HG03159 (cell line): Measurements from ENCODE around the gene SMG6.
"Not testable (repeated sequence)": the region's sequence is repeated elsewhere in the genome, so short reads cannot be mapped to it uniquely, and the experiment has no call there.

Experiments
- ATAC-seq: cut with Tn5 transposase; IDR thresholded peaks from one replicate; pipeline ENCODE4 v1.9.1; 2021; ENCODE audit warnings: mild to moderate bottlenecking, moderate library complexity; ENCODE audit not compliant: unreplicated experiment

The SMG6 gene

DNA sequence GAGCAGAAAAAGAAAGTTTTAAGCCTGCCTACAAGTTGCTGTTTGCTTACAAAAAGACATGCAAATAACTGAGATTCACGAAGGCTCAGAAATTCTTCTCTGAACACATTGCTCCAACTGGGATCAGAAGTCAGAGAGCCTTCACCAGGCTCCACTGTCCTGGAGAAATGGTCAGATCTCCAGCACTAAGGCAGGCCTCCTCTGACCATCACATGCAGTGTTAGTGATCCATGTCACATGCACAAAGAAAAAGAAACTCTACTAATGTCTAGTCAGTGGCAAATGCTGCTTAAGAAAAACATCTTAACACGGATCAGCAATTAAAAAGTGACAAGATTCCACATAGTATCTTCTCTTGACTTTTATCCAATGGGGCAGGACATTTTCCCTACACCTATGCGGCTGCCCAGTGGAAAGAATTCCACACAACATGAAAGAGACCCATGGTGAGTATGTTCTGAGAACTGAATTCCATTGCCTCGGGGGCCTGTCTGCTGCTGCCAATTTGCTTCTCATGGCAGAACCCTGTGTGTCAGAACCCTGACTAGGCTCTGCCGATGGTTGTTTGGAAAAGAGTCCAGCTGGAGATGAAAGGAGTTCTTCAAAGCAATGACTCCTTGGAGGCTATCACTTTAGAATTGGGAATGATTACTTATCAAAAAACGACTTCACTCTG, 152.1 kb downstream of the SMG6 start:
- ATAC-seq = no peak

DNA sequence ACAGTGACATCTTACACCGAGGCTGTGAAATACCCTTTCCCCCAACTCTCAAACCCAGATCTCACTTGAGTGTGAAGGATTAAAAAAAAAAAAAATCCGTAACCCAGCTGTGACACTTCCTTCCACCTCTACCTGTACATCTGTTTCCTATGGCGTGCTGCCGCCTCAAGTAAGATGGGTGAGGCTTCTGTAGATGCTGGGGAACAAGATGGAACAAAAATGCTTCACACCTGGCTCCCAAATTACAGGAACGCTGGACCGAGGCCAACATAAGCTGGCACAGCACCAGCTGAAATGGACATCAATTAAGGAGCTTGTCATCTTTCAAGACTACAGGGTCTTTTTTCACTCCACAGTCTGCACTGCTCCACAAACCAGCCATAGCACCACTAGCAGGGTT, 152.8 kb downstream of the SMG6 start:
- ATAC-seq = no peak

DNA sequence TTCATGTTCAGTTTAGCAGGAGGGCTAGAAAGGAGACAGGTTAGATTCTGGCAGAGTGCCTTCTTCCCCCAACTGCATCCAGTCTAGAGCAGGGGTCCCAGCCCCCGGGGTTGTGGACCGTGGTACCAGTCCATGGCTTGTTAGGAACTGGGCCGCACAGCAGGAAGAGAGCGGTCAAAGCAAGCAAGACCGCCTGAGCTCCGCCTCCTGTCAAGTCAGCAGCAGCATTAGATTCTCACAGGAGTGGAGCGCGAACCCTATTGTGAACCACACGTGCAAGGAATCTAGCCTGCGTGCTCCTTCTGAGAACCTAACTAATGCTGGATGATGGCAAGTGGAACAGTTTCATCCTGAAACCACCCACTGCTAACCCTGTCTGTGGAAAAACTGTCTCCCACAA, 153.7 kb downstream of the SMG6 start:
- no peak for ATAC-seq

DNA sequence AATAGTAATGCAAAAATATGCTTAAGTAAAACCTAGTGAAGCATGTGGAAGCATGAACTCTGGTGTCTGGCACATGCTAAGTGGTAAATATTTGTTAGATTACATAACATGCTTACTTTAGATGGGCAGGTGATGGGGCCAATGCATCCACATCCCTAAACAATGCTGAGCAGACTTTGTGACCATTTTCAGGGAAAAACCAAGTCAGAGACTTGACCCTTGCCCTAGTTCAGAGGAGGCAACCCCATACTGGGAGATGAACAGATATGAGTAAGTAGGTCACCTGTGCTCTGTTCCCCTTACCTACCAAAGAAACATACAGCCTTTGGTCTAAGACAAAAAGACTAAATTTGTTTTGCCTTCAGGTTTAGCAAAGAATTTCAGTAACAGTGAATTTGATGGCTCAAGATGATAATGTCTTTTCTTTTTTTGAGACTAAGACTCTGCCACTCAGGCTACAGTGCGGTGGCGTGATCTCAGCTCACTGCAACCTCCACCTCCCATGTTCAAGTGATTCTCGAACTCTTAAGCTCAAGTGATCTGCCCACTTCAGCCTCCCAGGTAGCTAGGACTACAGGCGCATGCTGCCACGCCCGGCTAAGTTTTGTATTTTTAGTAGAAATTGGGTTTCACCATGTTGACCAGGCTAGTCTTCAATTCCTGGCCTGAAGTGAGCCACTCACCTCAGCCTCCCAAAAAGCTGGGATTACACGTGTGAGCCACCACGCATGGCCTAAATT, 157.3 kb downstream of the SMG6 start:
- ATAC-seq = no peak

DNA sequence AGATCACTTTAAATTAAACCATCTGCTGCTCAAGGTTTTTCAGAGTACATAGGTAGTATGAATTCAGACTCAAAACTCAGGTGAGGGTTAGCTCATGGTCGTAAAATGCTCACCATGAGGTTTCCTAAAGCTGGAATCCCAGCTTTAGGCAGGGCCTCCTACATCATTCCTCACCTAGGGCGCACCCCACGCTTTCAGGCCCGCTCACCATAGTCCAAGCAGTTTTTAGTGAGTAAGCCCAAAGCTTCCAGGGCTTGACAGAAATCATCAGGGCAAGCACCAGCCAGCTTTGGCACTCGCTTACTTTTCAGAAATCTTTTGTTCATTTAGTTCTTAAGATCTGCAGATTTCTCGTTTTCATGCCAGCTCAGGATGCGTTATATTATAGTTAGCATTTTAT, 158.9 kb downstream of the SMG6 start:
- no peak for ATAC-seq

DNA sequence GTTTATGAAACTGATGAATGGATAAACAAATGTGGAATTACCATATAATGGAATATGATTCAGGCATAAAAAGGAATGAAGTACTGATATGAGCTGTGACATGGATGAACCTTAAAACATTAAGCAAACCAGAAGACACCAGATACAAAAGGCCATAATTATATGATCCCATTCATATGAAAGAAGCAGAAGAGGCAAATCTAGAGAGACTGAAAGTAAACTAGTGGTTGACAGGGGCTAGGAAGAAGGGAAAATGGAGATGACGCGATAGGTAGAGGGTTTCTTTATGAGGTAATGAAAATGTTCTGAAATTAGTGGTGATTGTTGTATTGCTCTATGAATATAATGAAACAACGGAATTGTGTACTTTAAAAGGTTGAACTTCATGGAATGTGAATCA, 160.3 kb downstream of the SMG6 start:
- ATAC-seq = no peak

DNA sequence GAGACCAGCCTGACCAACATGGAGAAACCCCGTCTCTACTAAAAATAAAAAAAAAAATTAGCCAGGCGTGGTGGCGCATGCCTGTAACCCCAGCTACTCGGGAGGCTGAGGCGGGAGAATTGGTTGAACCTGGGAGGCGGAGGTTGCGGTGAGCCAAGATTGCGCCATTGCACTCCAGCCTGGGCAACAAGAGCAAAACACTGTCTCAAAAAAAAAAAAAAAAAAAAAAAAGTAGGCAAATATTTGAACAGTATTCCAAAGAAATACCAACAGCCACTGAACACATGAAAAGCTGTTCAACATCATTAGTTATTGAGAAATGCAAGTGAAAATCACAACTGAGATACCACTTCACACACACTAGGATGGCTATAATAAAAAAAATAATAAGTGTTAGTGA, 160.9 kb downstream of the SMG6 start:
- ATAC-seq = not testable (repeated sequence)

DNA sequence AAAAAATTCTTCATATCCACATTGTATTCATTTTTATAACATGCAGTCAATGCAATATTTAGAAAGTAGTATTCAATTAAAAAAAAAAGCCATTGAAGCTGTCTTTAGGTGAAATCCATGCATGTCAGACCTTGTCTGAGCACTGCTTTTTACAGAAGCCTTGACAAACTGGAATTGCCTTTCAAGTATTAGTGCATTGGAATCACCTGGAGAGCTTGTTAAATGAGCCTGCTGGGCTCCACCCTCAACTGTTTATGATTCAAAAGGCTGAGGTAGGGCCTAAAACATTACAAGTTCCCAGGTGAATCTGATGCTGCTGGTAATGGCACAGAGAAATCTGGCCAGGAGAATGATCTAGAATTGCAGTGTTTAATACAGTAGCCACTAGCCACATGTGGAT, 162.9 kb downstream of the SMG6 start:
- no peak for ATAC-seq

DNA sequence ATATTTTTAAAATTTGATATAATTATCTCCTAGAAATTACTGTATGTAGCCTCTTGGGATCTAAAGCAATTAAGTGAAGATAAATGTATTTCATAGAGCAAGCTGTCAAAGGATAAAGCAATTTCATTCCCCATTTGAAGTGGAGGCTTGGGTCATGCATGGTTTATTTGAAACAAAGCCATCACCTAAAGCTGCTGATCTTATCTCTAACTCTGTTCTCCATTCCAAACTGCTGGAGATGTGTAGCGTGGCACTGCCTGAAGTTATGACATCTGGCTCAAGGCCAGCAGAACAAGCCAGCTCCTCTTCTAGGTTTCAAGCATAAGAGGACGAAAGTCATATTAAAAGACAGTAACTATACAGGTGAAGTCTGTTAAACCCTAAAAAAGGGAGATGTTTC, 164.8 kb downstream of the SMG6 start:
- peak; percentile 6 for ATAC-seq

DNA sequence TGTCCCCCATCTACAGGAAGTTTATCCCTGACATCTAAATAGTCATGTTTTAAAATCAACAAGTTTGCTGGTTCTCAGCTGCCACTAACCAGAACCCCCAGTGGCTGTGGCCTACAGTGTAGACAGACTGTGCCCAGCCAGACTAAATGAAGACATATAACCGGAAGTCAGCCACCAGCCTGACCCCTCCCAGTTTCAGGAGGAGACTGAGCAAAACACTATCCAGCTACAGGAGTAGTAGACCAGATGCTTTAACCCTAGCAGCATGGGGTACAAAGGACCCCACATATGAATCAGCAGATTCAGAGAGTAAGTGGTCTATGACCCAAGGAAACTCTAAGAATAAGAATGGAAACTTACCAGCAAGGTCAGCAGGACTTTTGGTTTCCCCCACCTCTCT, 165.3 kb downstream of the SMG6 start:
- ATAC-seq = peak; percentile 71

DNA sequence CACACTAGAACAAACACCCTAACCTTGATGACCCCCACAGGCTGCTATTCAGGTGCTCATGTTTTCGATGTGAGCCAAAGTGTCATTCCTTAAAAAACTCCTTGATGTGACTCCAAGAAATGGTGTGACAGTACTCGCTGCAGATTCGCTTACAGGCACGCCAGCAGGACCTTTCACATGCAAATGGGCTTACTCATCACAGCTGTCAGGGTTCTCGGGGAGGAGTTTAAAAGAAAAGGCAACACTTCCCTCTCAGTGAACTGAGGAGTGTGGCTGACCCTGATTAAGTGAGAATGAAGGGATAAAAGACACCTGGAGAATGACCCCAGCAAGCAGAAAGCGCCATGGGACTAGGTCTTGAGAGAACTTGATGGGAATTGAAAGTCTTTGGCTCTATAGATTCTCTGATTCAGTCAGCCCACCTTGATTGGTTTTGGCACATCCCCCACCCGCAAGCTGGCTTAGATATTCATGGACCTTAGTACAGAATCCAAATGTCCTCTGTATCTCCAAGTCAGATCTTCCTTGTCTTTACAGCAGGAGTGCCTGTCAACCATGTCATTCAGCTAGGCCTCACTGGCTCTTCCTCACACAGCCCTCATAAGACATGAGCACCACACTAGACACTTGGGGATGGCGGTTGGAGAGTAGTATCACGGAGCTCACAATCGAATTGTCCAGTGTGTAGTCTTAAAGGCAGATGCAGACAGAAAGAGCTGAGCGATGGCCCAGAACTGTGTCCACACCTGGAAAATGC, 166.1 kb downstream of the SMG6 start:
- ATAC-seq = no peak

DNA sequence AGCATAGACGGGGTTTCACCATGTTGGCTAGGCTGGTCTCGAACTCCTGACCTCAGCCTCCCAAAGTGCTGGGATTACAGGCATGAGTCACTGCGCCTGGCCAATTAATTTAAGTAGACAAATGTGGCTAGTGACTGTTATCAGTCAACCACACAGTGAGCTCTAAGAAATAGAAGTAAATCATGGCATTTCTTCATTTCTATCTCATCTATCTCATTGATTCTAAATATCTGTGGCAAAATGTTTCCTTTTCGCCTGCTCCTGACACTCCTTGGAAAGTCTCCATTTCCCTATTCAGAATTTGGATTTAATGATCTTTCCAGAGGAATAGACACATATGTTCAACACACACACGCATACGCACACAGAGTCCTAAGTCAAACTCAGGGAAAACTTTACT, 167.3 kb downstream of the SMG6 start:
- ATAC-seq = no peak

DNA sequence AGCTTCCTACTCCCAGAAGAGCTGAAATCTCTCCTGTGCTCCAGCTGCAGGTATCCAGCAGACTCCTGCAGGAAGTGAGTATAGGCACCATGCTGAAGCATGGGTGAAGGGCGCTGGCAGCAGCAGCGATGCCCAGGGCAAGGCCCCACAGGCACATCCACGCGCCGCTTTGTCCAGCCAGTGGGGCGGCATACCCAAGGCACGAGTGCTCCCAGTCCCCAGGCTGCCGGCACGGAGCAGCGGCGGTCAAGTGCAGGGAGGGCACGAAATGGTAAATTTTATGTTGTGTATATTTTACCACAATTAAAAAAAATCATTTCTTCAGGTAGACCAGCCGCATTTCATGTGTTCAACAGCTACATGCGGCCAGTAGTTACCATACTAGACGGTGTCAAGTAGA, 175.6 kb downstream of the SMG6 start:
- ATAC-seq = no peak

DNA sequence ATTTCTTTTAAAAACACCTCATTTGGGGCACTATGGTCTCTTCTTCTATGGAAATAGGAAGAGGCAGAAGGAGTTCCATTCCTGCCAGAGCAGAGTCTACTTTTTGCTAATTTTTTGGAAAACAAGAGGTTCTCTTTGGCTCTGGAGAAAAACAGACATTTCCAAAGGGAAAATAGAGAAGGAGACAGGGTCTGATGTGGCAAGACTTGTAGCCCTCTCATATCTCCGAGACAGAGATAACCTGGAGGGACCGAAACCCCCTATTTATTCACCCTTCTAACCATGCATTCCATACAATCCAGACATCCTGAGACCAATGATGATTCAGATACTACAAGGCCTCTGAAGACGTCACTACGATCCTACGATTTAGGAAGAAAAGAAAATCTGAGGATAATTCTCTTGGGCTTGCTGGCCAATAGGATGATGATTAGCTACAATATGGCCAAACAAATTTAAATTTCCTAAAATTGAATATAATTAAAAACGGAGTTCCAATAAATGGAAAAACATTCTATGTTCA, 178.5 kb downstream of the SMG6 start:
- no peak for ATAC-seq

DNA sequence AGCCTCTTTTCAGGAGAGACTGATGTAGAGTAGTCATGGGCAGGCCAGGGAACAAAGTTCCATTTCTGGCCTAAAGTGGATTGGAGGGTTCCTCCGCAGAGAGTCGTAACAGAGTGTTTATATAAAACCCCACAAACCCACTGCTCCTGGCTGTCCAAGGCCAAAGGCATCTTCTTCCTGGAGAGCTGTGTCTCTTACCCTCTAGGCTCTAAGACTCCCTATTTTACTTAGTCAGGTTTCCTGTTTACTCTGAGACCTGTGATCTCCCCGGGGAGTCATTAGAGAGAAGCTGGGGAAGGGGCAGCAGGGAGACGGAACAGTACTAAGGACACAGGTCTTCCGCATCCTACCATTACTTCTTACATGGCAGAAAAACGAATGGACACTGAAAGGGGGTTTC, 179.2 kb downstream of the SMG6 start:
- no peak for ATAC-seq

DNA sequence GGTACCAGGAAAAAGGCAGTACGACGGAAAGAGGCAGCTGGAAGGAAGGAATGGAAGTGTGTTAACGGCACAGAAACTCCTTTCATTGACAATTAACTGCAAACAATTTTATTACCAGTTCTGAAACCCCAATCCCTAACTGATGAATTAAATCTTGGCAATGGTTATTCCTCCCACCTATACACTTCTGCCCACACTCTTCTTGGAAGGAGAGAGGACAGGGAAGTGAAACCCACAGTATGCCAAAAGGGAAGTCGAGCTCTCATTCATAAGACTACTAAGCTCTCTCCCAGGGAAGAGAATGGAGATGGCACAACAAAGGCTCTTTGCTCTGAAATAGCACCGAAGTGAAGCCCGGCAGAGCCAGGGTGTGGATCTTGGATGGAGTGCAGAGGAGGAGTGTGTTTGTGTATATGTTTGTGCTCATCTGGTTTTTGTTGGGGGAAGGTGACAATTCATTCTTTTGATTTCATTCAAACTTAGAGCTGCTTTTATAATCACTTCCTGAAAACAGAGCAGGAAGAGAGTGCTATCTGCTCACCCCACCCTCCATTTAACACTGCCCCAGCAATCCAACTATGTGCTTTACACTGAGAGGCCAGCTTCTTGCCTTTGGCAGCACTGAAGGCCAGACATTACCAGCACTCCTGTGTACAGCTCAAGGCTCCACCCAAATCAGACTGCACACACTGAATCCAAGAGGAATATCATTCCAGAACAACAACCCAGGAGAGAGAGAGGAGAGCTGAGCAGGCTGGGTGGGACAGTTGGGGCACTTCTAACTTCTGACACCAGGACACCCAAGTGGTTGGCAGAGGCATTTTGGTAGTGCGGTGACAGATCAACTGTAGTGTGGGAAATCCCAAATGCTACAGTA, 180.0 kb downstream of the SMG6 start:
- no peak for ATAC-seq

DNA sequence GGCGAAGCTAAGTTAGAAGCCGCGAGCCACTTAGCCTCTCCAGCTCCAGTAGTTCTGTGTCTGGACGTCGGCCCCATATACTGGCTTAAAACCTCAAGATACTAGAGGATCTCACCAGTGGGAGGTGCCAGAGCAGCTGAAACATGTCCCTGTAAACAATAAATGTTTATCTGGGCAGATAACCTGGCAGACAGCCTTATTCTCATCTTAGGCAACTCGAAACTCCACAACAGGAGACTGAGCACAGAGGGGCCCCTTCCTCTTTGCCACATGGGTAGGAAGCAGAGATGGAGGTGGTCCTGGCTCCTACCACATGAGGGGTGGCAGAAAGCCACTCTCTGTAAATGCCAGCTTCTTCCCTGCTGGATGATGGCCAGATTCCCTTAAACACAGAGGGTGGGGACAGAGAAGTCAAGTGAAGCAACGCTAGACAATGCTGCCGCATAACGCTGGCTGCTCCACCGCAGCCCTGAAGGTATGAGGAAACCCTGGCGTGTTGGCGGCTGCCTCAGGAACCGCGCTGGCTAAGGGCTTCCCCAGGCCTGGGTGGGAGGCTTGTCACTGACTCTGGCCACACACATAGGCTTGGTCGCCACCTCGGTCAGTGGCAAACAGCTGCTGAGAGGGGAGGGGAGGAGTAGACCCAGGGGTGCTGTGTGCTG, 180.8 kb downstream of the SMG6 start:
- ATAC-seq = no peak

DNA sequence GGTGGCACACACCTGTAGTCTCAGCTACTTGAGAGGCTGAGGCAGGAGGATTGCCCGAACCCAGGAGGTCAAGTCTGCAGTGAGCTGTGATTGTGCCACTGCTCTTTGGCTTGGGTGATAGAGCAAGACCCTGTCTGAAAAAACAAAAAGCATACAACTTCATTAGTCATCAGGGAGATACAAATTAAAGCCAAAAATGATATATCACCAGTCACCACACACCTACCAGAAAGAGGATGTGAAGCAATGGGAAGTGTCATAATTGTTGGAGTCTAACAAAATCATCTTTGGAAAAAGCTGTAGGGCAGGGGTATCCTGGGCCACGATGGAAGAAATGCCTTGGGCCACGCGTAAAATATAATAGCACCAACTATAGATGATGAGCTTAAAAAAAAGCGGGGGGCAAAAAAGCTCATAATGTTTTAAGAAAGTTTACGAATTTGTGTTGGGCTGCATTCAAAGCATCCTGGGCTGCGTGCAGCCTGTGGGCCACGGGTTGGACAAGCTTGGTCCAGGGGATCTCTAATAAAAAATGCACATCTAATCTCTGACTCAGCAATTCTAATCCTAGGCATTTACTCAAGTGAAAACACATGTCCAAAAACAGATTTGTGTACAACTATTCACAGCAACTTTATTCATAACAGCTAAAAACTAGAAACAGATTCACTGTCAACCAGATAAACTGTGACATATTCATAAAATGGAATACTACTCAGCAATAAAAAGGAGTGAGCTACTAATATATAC, 182.8 kb downstream of the SMG6 start:
- no peak for ATAC-seq

DNA sequence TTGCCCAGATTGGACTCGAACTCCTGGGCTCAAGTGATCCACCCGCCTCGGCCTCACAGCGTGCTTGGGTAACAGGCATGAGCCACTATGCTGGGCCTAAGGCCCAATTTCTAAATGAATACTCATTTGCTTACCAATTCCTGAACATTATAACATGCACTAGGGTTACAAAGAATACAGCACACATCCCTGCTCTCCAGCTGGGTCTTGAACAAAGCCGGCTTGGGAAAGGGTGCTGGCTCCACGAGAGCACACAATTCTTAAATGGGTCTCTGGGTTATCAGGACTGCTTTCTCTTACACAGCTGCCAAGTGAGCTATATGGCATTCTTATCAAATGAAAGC, 190.3 kb downstream of the SMG6 start:
- ATAC-seq = no peak

DNA sequence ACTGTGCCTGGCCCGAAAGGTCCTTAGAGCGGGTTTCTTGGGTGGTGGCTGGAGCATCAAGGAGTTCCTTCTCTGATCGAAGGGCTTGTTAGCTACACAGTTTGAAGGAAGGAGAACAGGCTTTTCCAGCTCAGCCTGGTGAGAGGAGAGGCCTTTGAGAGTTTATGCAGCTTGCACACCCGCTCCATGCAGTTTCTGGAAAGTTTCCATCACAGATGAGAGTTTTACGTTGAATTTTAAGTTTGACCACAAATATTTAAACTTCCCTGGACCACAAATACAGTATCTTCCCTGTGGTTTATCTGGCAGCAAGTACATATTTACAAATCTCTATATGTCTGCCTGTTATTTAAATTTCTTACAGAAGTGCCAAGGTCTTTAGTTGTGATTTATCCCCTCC, 191.9 kb downstream of the SMG6 start:
- no peak for ATAC-seq
